Neural cell (in vitro differentiated cells): Measurements from ENCODE around the gene SLC39A10. TPM values are rescaled to one million over a fixed set of nuclear protein-coding genes. Genes with fewer than 3 reads are reported as not detected.
"Not testable (repeated sequence)": the region's sequence is repeated elsewhere in the genome, so short reads cannot be mapped to it uniquely, and the experiment has no call there.

Experiments
- H2AFZ ChIP-seq: fragments of 200-600, 300-800 bp; sonication (generic), shearing (Covaris generic); 2 replicates; pipeline ENCODE4 v1.6.0; 2014; ENCODE audit warnings: low read depth, mild to moderate bottlenecking, antibody characterized with exemption, low read length, moderate library complexity
- H3F3A ChIP-seq: fragments of 200-600 bp; shearing (Covaris generic); 2 replicates; pipeline ENCODE4 v1.6.1; 2016; ENCODE audit warnings: mild to moderate bottlenecking, moderate library complexity, mixed read lengths, antibody characterized with exemption, low read length; ENCODE audit not compliant: insufficient read depth, poor library complexity, severe bottlenecking
- H3K27ac ChIP-seq: fragments of 200-600, 300-800 bp; sonication (generic), shearing (Covaris generic); 2 replicates; pipeline ENCODE4 v1.5.1; 2014; ENCODE audit warnings: mild to moderate bottlenecking, low read length, moderate library complexity
- H3K27me3 ChIP-seq: fragments of 300-800, 200-600 bp; sonication (generic), shearing (Covaris generic); 2 replicates; pipeline ENCODE4 v1.6.0; 2014; ENCODE audit warnings: mild to moderate bottlenecking, low read depth, low read length, moderate library complexity; ENCODE audit not compliant: insufficient read depth
- H3K36me3 ChIP-seq: fragments of 300-800, 200-600 bp; sonication (generic), shearing (Covaris generic); 2 replicates; pipeline ENCODE4 v1.5.1; 2014; ENCODE audit warnings: mild to moderate bottlenecking, antibody characterized with exemption, low read length, moderate library complexity; ENCODE audit not compliant: insufficient read depth
- H3K4me2 ChIP-seq: fragments of 300-800, 200-600 bp; sonication (generic), shearing (Covaris generic); 2 replicates; pipeline ENCODE4 v1.6.0; 2014; ENCODE audit warnings: mild to moderate bottlenecking, low read length
- H3K4me3 ChIP-seq: fragments of 300-800, 200-600 bp; sonication (generic), shearing (Covaris generic); 2 replicates; pipeline ENCODE4 v1.5.1; 2014; ENCODE audit warnings: mild to moderate bottlenecking, low read length, moderate library complexity
- H3K79me2 ChIP-seq: fragments of 200-600 bp; shearing (Covaris generic); replicated peaks from 2 replicates; pipeline ENCODE4 v1.6.0; 2014; ENCODE audit warnings: mild to moderate bottlenecking, low read length, moderate library complexity; ENCODE audit not compliant: insufficient read depth
- H3K9ac ChIP-seq: fragments of 300-800, 200-600 bp; sonication (generic), shearing (Covaris generic); 2 replicates; pipeline ENCODE4 v1.6.1; 2016; ENCODE audit warnings: mild to moderate bottlenecking, low read length, mixed read lengths
- H3K9me2 ChIP-seq: fragments of 200-600 bp; shearing (Covaris generic); 2 replicates; pipeline ENCODE4 v1.6.1; 2016; ENCODE audit warnings: mild to moderate bottlenecking, low read length, mixed read lengths; ENCODE audit not compliant: insufficient read depth
- H3K9me3 ChIP-seq: fragments of 200-600, 300-800 bp; sonication (generic), shearing (Covaris generic); 2 replicates; pipeline ENCODE4 v1.6.1; 2016; ENCODE audit warnings: mild to moderate bottlenecking, mixed run types, low read length, moderate library complexity, mixed read lengths
- H4K20me1 ChIP-seq: fragments of 200-600 bp; shearing (Covaris generic); 2 replicates; pipeline ENCODE4 v1.6.1; 2016; ENCODE audit warnings: mild to moderate bottlenecking, mixed run types; ENCODE audit not compliant: insufficient read depth
- CTCF ChIP-seq: fragments of 450-650 bp; IDR thresholded peaks from 2 replicates; pipeline ENCODE4 v1.5.1; 2014; ENCODE audit warnings: antibody characterized with exemption, mild to moderate bottlenecking, moderate library complexity; ENCODE audit not compliant: poor library complexity, severe bottlenecking
- EP300 ChIP-seq: fragments of 450-650 bp; conservative IDR thresholded peaks from 2 replicates; pipeline ENCODE4 v1.6.1; 2014; ENCODE audit warnings: antibody characterized with exemption, mild to moderate bottlenecking, moderate library complexity; ENCODE audit not compliant: poor library complexity, severe bottlenecking
- EZH2 ChIP-seq: fragments of 200-600, 300-800 bp; shearing (Covaris generic), sonication (generic); IDR thresholded peaks from 2 replicates; pipeline ENCODE4 v1.6.1; 2014; ENCODE audit warnings: antibody characterized with exemption, low read length, borderline replicate concordance, mild to moderate bottlenecking; ENCODE audit not compliant: insufficient read depth, poor library complexity, severe bottlenecking
- MXI1 ChIP-seq: fragments of 450-650 bp; conservative IDR thresholded peaks from 2 replicates; pipeline ENCODE4 v1.6.1; 2014; ENCODE audit warnings: antibody characterized with exemption, mild to moderate bottlenecking; ENCODE audit not compliant: poor library complexity, severe bottlenecking
- POLR2AphosphoS5 ChIP-seq: IDR thresholded peaks from 2 replicates; pipeline ENCODE4 v1.6.1; 2012
- RAD21 ChIP-seq: fragments of 450-650 bp; conservative IDR thresholded peaks from 2 replicates; pipeline ENCODE4 v1.6.1; 2014; ENCODE audit warnings: antibody characterized with exemption, mild to moderate bottlenecking, moderate library complexity
- REST ChIP-seq: IDR thresholded peaks from 2 replicates; pipeline ENCODE4 v1.6.1; 2012; ENCODE audit warnings: borderline replicate concordance
- SMC3 ChIP-seq: fragments of 450-650 bp; conservative IDR thresholded peaks from 2 replicates; pipeline ENCODE4 v1.6.1; 2014; ENCODE audit warnings: antibody characterized with exemption, mild to moderate bottlenecking, moderate library complexity; ENCODE audit not compliant: poor library complexity
- TAF1 ChIP-seq: IDR thresholded peaks from 2 replicates; pipeline ENCODE4 v1.6.1; 2012; ENCODE audit warnings: low read depth
- polyA plus RNA-seq: library from polyadenylated mRNA; depleted of rRNA; stranded (reverse); fragments of >200 nt; gene quantifications from 2 replicates; pipeline ENCODE4 v1.2.3, GENCODE V29; 2014

Gene SLC39A10
- polyA plus RNA-seq, 1 donor from 2014 or later, result 71.7 TPM

- H3K27me3 ChIP-seq, result no peaks in the 10 kb centered on the region
- TF ChIP-seq RAD21 (no peak), CTCF (no peak), TAF1 (no peak), POLR2AphosphoS5 (no peak), SMC3 (no peak)
- no peaks in the 10 kb centered on the region for H4K20me1 ChIP-seq
- no peak overlapping the region for H3K4me3 ChIP-seq
- H2AFZ ChIP-seq, result no peak overlapping the region
- H3K36me3 ChIP-seq, result no peaks in the 10 kb centered on the region
- H3K79me2 ChIP-seq, result no peaks in the 10 kb centered on the region
- no peaks in the 10 kb centered on the region for H3K9me2 ChIP-seq
- H3F3A ChIP-seq, result no peaks in the 10 kb centered on the region
- no peak overlapping the region for H3K4me2 ChIP-seq
- H3K9ac ChIP-seq, result no peak overlapping the region
- H3K27ac ChIP-seq, result no peak overlapping the region
- H3K9me3 ChIP-seq, result no peaks in the 10 kb centered on the region
Observed at GRCh38 chr2:195647302-195647701, 9.7 kb upstream of the SLC39A10 start.

- not testable (repeated sequence) for H3K4me3 ChIP-seq, H3K9me2 ChIP-seq, H3K9ac ChIP-seq, H3K27ac ChIP-seq, H3K9me3 ChIP-seq, H3K4me2 ChIP-seq, H3F3A ChIP-seq, H3K36me3 ChIP-seq, H2AFZ ChIP-seq, H4K20me1 ChIP-seq, H3K79me2 ChIP-seq, H3K27me3 ChIP-seq
Observed at GRCh38 chr2:195648370-195648769, 8.7 kb upstream of the SLC39A10 start.

- Histone ChIP-seq H3K4me2 (no peak overlapping the region), H3K9ac (no peak overlapping the region), H3K4me3 (no peak overlapping the region), H2AFZ (no peak overlapping the region), H4K20me1 (no peaks in the 10 kb centered on the region), H3K79me2 (no peaks in the 10 kb centered on the region), H3K27ac (no peak overlapping the region), H3F3A (no peaks in the 10 kb centered on the region), H3K27me3 (no peaks in the 10 kb centered on the region), H3K9me3 (no peaks in the 10 kb centered on the region), H3K9me2 (no peaks in the 10 kb centered on the region), H3K36me3 (no peaks in the 10 kb centered on the region)
- TF ChIP-seq POLR2AphosphoS5, result no peak
- TF ChIP-seq EZH2, result no peak
- no peak for TF ChIP-seq RAD21
- no peak for TF ChIP-seq CTCF
- TF ChIP-seq EP300, result no peak
- TF ChIP-seq MXI1, result no peak
- TF ChIP-seq TAF1, result no peak
- TF ChIP-seq SMC3, result no peak
- TF ChIP-seq REST, result no peak
Observed at GRCh38 chr2:195648787-195649186, 8.2 kb upstream of the SLC39A10 start.
